Bone marrow (tissue), 2 donors: Measurements from ENCODE around the gene KCTD18.

Experiments used
- DNase-seq, 2 donors: peaks; one replicate each; lab custom pipeline; 2025; lab: John Stamatoyannopoulos, UW

The KCTD18 gene

DNA sequence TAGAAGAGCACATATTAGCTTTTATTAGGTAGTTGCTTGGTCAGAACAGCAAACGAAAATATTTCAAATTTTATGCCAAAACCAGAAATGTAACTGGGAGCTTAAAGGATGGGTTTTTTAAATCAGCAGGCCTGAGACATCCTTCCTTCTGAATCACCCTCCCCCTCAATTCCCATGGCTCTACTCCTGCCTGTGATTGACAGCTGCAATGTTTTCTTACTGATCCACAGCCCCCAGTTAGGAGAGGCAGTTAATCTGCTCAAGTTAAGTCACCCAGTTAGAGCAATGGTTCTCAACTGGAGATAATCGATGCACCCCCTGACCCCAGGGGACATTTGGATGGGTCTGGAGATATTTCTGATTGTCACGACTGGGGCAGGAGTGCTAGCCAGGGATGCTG lies 24.9 kb downstream of the KCTD18 start:
- no peak for DNase-seq

- no peak for DNase-seq
Measured at GRCh38 chr2:200483729-200484198, 26.1 kb downstream of the KCTD18 start.

GRCh38 chr2:200482194-200482593 lies 27.7 kb downstream of the KCTD18 start:
- DNase-seq: no peak

- DNase-seq: peak in 1 of 2 donors; percentile 21
Measured at GRCh38 chr2:200479692-200480265, 30.1 kb downstream of the KCTD18 start.

GRCh38 chr2:200477667-200478131 lies 32.2 kb downstream of the KCTD18 start:
- DNase-seq: no peak

DNA sequence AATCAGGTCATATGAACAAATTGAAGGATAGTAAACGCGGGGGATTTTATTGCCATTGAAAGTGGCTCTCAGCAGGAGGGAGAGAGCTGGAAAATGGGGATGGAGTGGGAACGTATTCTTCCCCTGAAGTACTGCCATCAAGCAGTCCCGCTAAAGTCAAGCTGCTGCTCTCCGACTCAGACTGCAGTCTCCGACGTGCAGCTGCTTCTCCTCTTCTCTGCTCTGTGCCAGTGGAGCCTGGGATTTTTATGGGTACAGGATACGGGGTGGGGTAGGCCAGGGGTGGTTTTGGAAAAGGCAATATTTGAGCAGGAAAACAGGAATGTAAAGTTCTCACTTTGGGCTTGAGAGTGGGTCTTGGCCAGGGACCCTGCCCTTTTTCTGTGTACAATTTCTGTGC lies 33.0 kb downstream of the KCTD18 start:
- DNase-seq: no peak

GRCh38 chr2:200475795-200476194 lies 34.1 kb downstream of the KCTD18 start:
- no peak for DNase-seq

DNA sequence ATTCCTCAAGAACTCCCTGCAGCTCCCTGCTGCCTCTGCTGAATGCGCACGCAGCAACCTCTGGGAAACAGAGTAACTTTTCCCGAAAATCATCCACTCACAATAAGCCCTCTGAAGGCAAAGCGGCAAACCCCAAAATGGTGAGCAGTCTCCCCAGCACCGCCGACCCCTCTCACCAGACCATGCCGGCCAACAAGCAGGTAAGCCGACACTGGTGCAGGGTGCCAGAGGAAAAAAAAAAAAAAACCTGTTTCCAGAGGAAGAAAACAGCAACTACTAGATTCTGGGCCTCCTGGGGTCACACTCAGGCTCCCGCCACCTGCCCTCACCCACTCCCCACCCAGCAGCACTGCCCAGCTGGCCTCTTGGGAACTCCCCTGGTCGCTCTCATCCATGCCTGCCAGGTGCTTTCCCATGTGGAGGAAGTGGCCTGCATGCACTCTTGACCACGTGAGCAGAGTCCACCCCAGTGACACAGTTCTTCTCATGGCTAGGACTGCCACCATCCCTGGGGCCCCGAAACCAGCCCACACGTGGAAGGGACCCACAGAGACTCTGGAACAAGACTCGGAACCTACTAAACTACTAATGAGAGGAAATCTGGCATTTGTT lies 36.9 kb downstream of the KCTD18 start:
- DNase-seq: no peak

DNA sequence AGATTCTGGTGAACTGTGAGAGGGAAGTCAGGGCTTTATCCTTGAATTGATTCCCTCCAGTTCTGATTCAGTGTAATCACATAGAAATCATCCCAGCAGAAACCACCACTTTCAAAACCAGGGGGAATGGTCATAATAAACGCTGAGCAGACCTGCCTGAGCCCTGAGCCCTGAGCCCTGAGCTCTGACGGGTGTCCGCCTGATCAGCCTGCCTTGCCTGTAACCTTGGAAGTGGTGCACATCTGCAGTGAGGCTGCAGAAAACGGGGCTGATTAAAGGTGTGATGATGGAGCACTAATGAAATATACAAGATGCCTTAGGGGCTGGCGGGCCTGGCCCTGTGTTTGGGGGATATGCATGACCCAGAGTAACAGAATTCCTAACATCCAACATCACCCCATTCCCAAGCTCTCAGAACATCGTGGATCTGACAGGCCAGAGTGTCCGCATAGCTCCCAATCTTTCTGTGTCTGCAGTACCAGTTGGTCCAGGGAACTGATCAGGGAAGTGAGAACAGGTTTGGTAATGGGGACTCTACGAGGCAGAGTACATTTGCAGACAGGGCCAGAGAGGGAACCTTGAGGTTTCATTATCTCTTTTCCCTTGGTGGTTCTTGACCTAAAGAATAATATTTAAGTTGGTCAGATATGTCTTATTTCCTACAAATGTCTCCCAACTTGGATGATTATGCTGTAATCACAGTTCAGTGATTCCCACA lies 37.8 kb downstream of the KCTD18 start:
- DNase-seq: no peak

DNA sequence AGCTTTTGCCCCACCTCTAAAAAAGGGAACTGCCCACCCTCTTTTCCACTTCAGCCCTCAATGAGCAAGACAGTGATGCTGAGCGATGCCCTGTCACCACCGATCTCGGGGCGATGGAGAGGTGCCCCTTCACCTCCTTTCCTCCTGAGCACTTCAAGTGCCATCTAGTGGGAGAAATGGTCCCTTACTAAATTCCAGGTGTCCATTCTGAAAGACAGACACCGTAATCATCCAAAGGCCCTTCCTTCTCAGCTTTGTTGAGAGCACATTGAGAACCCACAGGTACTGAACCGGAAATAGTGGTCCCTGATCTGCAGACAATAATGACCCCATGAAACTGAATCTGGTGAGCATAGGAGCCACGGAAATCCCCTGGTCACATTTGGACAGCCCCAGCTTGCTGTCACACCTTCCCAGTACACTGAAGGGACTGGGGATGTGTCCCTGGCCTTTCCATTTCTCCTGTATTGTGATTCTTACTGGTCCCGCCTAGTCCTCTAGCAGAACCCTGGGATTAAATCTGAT lies 38.5 kb downstream of the KCTD18 start:
- peak in 1 of 2 donors; percentile 47 for DNase-seq

- DNase-seq: no peak
Measured at GRCh38 chr2:200470230-200470629, 39.6 kb downstream of the KCTD18 start.

DNA sequence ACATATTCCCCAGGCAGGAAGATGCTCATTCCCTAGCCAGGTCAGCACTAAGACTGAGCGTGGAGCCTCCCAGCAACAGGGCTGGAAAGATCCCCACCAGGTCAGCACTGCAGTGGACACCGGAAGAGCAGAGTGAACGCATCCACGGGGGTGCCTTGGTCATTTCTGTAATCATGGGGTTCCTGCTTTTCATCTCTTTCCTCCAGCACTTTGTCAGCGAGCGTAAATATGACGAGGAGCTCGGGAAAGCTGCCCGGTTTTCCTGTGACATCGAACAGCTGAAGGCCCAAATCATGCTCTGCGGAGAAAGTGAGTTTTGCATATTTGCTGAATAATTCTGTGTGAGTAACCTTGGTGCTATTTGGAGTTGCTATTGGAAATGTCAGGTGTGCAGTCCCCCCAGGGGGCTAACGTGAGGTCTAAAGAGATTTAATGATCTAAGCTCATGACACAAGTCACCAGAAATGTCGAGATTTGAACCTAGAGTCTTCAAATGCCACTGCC lies 40.1 kb downstream of the KCTD18 start:
- no peak for DNase-seq

GRCh38 chr2:200467806-200468681 lies 41.8 kb downstream of the KCTD18 start:
- DNase-seq: no peak

DNA sequence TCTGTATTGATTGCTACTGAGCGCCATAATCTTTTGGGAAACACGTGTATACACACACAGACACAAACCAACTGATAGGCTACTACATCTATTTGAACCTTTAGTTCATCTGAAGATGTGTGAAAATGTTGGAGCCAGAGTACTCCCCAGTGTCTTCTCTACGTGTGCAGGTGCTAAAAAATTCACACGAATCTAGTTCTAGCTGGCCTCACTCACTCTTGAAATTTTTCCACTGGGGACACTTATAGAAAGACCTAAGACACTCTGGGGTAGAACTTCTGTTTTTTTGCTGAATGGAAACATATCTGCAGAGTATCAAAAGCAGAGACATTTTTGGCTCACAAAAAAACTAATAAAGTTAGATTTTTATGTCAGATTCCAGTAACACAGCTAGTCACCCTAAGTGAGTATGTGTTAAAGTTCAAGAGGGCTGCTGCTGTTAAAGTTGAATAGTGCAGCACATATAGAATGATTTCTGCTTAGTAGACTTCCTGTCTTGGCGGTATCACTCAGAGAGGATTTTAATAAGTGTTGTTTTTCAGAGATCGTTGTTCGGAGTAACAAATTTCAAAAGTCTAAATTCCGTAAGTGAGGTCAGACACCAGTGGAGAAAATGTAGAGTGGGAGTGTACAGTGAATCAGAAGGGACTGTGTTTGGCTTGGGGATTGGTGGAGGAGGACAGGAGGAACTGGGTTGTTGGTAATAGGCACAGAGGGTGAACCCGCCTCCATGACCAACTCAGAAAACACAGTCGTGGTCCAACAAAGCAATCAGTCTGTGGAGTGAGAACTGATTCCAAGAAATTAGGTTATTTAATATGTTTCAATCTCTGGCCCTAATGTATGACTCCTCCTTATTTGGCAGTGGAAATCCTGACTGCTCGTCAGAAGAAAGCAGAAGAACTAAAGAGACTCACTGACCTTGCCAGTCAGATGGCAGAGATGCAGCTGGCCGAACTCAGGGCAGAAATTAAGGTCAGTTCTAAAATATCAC lies 43.1 kb downstream of the KCTD18 start:
- no peak for DNase-seq

- no peak for DNase-seq
Measured at GRCh38 chr2:200463452-200463851, 46.4 kb downstream of the KCTD18 start.

- no peak for DNase-seq
Measured at GRCh38 chr2:200461846-200462710, 47.8 kb downstream of the KCTD18 start.

DNA sequence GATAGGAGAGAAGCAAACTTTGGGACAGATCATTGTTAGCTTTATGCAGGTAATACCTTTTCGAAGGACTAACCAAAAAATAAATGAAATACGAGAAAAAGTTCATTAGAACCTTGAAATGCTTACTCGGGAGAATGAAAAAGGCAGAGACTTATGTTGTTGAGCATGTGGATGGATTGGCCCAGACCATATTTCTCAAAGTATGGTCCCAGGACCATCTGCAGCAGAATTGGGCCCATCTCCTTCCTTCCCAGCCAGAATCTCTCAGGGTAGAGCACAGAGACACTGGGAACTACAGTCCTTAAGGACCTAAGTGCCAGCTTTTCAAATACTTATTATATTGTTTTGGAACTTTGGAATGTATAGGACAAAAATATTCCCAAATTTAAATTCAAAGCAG lies 50.8 kb downstream of the KCTD18 start:
- DNase-seq: no peak

DNA sequence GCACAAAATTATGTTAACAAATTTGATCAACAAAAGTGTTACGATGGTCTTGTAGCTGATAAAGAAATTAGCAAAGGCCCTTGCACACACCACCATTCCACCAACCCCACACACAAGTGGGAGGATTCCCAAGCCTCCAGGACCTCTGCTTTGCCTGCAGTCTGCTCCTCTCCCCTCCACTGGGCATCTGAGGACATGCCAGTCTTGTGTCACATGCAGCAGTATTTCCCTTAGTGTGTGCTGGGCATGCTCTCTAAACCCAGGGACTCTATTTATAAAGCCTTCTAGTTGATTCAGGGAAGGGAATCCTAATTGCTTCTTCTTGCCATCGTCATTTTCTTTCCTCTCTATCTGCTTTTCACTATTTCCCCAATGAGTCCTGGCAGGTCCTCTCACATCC lies 53.3 kb downstream of the KCTD18 start:
- DNase-seq: no peak

GRCh38 chr2:200455958-200456421 lies 53.9 kb downstream of the KCTD18 start:
- DNase-seq: peak in 1 of 2 donors; percentile 2
